Measurements from ENCODE around the gene CSGALNACT2.

CSGALNACT2 gene

GRCh38 chr10:43231523-43232078 lies 93.4 kb downstream of the CSGALNACT2 start:
- DNase-seq = no peak

GRCh38 chr10:43233601-43234430 lies 95.6 kb downstream of the CSGALNACT2 start:
- no peak for DNase-seq

DNA sequence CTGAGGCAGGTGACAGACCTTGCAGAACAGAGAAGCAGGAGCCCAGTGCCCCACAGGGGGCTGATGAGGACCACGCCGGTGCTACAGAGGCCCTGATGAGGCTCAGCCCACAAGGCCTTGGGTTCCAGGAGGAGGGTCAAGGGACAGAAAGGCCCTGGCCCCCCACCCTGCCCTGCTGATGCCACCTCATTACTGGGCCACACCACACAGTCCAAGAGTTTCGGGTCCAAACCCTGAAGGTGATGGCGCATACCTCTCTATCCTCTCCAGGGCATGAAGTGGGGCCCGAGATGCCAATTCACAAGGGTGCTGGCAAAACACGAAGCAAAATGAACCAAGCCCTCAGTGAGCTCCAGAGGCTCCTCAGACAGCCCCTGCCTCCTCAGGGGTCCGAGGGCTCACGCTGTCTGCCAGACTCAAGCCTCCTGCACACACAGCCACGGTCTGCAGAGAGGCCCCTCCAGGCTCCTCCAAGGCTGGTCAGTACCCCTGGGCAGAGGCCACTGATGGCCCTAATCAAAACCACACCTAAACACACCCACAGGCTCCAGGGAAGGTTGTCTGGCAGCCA lies 96.3 kb downstream of the CSGALNACT2 start:
- DNase-seq = no peak
